GM19035 (cell line): Measurements from ENCODE around the gene USP25.

Experiments
- ATAC-seq: cut with Tn5 transposase; IDR thresholded peaks from one replicate; pipeline ENCODE4 v1.9.1; 2021; ENCODE audit not compliant: unreplicated experiment

Gene USP25

DNA sequence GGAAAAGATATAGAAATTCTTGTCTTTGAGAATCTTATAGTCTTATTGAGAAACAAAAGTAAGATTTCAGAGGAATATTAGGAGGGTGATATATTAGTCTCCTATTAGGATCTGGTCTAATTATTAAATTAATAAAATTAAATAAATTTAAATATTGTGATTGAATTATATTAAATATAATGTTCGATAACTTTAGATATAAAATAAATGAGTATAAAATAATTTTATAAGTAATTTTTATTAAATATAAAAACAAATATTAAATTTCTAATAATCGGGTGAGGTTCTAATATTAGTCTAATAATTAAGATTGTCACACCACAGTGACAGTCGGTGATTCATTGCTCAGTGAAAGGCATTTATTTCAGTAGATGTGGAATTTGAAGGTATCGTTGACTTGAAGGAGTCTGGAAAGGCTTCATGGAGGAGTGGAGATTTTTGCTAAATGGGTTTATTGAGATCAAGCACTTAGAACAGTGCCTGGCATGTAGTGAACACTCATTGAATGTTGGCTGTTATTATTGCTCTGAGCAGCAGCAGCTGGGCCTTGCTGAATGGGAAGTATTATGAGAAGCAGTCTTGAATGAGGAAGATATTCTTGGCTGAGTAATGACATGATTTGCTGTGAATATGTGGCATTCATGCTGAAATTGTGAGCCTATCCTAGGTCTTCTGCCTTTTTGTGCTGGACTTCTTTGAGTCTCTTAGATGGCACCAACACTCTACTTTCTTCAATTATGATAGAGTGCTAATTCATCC lies 74.6 kb downstream of the USP25 start:
- no peak for ATAC-seq

DNA sequence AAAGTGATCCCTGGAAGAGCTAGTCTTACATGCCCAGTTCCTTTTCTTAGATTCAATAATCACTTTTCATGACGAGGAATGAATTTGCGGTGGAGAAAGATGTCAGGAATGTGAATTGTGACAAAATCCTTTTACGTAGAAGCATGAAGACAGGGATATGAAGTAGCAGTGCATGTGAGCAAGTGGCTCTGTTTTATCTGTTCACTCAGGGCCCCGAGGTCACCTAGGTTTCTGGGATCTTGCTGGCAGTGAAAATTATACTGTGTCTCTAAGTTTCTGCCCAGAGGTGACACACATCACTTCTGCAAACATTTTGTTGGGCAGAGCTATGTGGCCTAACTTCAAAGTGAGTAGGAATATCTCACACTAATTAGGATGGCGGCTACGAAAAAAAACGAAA lies 79.3 kb downstream of the USP25 start:
- ATAC-seq = no peak

DNA sequence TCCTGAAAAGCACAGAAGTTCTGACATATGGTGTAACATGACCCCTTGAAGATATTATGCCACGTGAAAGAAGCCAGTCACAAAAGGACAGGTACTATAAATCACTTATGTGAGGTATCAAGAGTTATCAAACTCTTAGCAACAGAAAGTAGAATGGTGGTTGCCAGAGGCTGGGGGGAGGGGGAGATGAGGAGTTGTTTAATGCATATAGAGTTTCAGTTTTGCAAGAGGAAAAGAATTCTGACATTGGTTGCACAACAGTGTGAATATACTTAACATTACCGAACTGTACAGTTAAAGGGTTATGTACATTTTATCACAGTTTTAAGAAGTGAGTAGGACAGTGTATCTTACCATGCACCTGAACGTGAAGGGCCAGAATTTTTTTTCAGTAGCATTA lies 80.0 kb downstream of the USP25 start:
- ATAC-seq = no peak

DNA sequence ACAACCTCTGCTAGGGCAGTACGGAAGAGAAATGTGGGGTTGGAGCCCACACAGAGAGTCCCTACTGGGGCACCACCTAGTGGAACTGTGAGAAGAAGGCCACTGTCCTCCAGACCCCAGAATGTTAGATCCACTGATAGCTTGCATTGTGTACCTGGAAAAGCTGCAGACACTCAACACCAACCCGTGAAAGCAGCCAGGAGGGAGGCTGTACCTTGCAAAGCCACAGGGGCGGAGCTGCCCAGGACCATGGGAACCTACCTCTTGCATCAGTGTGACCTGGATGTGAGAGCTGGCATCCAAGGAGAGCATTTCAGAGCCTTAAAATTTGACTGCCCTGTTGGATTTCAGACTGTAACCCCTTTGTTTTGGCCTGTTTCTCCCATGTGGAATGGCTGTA lies 85.5 kb downstream of the USP25 start:
- ATAC-seq = no peak

DNA sequence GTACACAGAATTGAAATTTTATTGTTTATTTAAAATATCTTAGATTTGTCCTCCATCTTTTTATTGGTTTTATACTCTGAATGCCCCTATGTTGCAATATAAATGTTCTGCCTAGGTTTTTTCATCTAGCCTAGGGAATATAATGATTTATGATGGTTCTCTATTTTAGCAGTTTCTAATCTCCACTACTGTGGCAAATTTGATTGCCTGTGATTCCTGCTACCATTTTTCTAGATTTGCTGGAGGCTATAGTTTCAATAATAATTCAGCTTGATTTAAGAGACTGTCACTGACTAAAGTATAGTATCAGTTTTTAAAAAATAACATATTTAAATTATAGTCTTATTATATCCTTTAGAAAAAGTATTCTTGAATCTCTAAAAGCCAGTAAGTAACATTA lies 90.5 kb downstream of the USP25 start:
- ATAC-seq = no peak

DNA sequence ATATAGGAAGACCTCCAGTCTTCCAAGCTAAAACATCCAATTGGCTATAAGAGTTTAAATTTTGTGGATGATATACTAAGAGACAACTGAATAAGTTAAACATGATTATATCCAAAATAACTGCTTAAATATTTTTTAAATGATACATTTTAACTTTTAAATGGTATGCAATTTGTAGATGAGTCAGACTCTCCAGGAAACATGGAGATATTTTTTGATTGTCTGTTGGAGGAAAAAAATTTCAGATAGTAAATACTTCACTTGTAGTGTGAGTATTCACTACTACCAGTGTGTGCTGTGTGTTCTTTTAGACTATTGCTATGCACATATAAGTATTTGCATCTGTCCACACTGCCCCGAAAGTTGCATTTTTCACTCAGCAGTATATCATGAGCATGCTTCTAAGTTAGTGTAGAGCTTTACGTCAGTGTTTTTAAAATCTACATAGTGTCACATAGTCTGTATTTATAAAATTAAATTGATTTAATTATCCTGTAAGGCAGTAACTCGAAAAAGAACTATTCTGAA lies 91.1 kb downstream of the USP25 start:
- no peak for ATAC-seq

DNA sequence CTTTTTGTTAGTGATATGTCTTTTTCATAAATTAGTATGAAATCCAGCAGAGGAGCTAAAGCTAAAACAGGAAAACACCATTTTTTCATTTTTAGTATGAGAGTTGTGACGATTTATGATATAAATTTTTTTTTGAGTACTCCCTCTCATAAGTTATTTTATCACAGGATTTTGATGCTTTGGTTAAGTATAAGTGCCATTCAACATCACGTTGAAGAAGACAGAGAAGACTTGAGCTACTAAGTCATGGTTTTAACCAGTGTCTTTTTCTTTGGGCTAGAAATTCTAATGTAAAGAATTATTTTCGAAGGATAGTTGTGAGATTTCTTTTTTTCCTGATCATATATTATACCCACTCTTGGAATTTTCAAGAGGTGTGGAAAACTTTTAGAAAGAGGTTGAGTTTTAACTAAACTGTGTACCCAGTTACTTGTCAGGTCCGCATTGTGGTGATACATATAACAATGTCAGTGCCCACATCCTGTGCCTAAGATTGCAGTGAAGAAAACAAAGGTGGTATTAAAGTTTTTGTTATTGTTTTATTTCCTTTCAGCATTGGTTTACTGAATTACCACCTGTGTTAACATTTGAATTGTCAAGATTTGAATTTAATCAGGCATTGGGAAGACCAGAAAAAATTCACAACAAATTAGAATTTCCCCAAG lies 93.8 kb downstream of the USP25 start:
- ATAC-seq = no peak

DNA sequence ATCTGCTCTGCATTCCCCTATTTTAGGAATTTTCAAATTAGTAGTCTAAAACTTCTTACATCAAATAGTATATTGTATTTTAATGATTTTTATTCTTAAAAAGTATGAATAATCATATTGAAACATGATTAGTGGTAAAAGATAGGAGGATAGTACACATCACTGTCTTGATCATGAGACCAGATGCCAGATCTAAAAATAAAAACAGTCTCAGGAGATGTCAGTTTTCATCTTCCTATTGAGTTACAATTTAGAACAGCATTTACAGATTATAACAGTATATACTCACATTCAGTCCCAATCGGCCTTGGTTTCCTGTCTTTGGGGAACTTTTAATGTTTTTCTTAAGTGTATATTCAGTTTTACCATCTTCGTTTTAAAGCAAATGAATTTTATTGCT lies 95.9 kb downstream of the USP25 start:
- no peak for ATAC-seq

DNA sequence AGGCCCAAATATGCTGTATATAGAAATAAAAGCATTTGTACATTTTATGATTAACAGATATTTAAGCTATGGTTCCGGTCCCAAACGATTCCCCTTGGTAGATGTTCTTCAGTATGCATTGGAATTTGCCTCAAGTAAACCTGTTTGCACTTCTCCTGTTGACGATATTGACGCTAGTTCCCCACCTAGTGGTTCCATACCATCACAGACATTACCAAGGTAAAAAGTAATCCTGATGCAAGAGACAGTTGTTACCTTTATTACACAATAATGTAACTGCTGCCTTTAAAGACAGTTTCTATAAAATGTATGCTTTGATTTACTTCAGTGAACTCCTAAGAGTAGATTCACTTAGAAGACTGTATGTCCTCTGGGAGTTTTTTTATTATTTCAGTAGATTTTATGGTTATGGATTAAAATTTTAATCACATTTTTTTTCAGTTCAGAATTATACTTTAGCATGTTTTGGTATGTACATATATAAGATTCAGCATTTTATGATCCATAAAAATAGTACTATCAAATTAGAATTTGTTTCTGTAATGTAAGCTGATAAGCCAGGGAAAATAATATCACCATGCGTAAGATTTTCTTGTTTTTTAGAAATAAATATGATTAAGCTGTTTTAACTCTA lies 96.5 kb downstream of the USP25 start:
- peak; percentile 71 for ATAC-seq

DNA sequence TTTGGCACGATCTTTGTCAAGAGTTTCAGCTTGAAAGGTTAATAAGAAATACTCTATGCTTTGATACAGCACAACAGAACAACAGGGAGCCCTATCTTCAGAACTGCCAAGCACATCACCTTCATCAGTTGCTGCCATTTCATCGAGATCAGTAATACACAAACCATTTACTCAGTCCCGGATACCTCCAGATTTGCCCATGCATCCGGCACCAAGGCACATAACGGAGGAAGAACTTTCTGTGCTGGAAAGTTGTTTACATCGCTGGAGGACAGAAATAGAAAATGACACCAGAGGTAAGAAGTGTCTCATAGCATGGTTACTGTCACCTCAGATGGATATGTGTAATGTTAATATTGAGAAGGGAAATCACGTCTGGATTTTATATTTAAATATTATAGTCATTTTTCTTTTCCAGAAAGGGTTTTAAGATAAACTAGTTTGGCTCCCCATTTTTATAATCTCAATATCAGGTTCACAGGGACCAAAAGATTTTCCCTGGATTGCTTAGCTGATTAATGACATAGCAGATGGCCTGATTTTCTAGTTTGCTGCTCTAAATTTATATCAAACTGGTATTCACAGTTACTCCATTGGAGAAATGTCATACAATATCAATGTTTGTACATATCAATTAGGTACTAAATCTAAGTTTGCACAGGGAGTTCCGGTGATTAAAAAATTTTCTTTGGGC lies 97.3 kb downstream of the USP25 start:
- no peak for ATAC-seq

DNA sequence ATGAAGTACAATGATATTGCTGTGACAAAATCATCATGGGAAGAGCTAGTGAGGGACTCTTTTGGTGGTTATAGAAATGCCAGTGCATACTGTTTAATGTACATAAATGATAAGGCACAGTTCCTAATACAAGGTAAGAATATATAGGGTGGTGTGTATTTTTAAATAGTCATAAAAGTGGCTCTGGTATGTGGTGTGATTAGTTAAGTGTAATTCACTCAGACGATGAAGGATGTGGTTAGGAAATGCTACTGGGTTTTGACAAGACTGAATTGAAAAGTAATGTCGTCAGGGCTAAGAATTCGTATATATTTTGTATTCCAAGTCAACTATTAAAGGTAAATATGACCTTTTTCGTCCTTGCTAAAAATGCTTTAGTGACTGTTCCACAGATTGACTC lies 101.7 kb downstream of the USP25 start:
- no peak for ATAC-seq

DNA sequence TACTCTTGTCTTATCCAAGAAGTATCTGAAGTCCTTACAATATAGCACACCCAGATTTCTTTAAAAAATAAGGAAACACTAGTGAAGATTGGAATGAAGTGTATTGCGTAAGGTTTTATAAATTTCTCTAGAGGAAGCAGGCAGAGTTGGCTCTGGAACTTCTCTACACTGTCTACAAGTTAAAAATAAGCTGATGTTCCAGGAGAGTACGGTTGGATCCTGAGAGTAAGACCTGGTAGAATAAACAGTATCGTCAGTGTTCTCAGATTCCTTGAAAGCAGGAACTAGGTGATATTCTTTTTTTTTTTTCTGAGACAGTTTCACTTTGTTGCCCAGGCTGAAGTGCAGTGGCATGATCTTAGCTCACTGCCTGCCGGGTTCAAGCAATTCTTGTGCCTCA lies 107.9 kb downstream of the USP25 start:
- ATAC-seq = no peak

DNA sequence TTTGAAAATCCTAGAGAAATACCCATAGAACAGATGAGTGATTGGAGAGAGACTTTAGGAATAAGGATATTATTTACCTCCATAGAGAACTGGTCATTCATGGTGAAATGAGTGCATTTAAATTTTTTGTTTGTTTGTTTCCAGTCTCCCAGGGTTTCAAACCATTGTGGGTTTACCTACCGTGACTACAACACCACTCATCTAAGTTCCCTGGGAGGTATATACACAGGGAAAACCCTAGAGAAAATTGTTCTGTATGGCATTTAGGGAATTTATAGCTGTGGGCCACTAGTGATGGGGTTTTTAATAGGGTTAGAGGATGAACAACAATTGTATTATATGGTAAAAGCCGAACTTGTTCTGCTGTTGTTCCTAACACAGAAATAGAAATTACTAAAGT lies 109.2 kb downstream of the USP25 start:
- ATAC-seq = no peak

DNA sequence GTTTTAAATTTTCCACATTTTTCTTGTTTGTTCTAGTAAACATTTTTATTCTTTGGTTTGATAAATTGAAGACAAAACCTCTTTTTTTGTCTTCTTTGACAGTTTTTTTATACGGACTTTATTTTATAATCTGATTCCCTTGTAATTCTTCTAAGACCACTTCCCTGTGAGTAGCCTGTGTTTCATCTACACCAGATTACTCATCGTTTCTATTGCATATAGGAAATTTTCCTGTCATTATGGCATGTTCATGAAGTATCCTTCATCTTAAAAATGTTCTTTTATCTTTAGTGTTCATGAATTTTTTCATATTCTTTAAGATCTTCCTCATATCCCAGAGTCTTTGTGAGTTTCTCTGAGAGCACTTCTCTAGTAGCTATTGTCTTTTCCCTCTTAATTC lies 109.8 kb downstream of the USP25 start:
- ATAC-seq = no peak

DNA sequence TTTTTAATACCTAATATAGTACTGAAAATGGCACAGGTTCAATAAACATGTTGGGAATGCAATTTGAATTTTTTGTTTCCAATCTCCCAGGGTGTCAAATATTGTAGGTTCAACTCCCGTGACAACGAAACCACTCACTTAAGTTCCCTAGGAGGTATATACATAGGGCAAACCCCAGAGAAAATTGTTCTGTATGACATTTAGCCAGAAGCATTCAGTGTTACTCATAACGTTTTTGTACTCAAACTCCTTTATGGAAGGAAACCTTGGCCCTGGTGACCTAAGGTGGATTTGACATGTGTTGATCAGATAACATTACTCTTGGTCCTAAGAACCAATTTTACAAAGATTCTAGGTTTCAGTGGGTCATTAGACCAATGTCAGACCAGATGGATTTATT lies 110.6 kb downstream of the USP25 start:
- ATAC-seq = no peak

DNA sequence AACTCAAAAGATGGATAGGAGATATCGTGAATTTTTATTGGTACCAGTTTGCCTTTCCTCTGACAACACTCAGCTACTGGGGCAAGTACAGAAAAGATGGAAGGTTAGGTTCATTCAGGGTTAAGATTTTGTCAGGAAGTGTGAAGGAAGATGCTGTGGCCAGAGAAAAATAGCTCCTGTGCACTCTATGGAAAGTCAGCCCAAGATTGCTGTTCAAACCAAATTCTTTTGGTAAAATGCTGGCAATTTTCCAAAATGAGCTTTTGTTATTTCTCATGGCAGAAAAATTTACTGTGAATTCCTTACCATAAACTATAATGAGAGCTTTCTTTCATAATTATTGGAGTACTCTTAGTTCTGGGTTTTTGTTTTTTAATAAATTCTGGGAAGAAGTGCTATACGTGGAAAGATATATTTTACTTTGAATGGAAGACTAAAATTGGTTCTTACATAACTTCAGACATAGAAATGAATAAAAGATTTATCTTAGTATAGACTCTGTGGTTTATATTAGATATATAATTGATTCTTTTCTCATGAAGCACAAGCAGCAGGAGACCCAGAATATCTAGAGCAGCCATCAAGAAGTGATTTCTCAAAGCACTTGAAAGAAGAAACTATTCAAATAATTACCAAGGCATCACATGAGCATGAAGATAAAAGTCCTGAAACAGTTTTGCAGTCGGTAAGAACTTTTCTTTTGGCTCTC lies 112.2 kb downstream of the USP25 start:
- no peak for ATAC-seq

DNA sequence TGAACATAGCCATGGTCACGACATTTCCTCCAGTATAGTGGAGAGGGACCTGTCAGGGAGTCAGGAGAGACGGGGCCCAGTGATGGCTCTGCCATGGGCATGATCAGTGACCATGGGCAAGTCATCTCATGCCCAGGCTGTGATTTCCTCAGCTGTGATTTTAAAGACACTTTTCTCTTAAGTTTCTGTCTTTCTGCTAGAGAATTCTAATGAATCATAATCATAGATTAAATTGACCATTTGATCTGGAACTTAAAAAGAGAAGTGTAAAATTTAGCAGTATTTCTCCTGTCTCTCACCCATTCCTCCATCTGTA lies 112.7 kb downstream of the USP25 start:
- ATAC-seq = no peak

DNA sequence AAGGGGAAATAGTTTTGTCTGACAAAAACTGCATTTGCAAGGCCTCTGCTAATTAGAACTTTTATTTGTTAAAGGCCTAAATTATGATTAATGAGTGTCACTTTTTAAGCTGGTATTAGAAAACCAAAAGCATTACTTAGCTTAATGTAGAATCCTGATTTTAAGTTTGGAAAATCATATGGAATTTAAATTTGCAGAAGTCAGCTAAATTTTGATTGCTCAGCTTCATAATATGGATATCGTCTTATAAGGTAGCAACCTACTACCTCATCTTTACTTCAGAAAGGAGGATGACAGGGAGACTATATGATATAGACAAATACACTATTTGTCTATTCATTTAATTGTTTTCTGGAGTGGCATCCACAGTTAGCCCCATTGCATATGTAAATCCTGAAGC lies 114.0 kb downstream of the USP25 start:
- no peak for ATAC-seq

DNA sequence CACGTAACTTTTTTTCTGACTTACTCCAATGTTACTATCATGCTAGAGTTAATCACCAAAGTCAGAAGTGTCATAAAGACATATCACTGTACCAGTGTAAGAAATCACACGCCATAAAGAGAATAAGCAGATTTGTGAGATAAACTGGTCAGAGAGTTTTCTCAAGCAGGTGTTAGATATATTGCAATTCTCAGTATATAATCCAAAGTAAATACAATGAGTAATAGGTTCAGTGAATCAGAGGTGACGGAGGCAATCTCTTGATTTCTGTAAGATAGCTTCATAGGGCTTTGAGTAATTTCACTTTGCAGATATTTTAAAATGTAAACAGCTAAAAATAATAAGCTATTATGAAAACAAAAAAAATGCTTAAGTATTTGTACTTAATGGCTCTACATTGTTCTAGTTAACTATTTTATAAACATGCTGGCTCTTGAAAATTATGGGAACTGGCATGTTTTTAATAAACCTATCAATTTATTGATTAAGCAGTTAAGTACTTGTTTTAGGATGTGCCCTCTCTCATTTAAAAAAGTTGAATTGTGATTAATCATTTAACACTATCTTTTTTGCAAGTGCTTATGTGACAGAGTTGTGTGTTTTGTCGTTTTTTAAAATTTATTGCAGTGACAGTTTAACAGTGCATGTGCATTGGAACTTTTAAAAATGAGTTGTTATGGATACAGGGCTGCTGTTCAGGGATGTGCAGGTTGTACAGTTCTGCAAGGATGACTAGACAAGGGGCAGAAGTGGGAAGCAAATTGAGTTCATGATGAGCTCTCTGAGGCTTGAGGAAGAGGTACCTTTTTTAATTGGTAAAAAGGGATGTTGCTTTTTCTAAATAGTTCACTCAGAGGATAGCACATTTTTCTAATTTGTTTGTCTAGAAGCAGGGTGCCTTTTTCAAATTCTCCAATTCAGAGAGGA lies 119.1 kb downstream of the USP25 start:
- no peak for ATAC-seq

DNA sequence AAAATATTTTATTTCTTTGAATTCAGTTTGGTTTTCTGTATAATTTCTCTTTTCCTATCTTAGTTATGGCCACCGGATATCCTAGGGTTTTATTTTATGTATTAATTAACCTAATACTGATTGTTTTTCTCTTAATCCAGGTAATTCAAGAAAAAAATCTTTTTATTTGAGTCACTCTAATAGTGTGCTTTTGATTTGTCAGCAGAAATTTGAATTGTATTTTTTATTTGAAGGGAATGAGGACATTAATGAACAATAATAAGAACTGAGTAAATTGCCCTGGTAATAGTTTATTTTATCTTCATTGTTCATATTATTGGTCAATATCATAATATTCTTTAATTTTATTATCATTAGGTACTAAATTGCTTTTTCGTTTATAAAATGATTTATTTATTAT lies 120.1 kb downstream of the USP25 start:
- no peak for ATAC-seq
